ENCODE measurements around the gene CRYL1. TPM values are rescaled to one million over a fixed set of nuclear protein-coding genes. Genes with fewer than 3 reads are reported as not detected.

The CRYL1 gene
- total RNA-seq, 2 donors from 2014 or later, result 64.6 to 144 TPM

GRCh38 chr13:20394506-20394905 is 131.2 kb downstream of the CRYL1 start:
- Histone ChIP-seq H3K9me3 (no peaks in the 10 kb centered on the region), H3K4me1 (no peaks in the 10 kb centered on the region), H3K9ac (ENCODE audit: low read depth in 2 of 2, low read length in 2 of 2) (no peak overlapping the region), H3K4me3 (no peak overlapping the region), H3K27ac (no peak overlapping the region), H3K36me3 (no peaks in the 10 kb centered on the region), H3K27me3 (no peaks in the 10 kb centered on the region)
- no peak for DNase-seq
- TF ChIP-seq CTCF (IDR thresholded peaks at IDR 0.05), result no peak
- intact Hi-C loops (cut with DNase I), result no loop called here

GRCh38 chr13:20394169-20394501 is 131.5 kb downstream of the CRYL1 start:
- H3K27me3 ChIP-seq, result no peaks in the 10 kb centered on the region
- no peaks in the 10 kb centered on the region for H3K36me3 ChIP-seq
- H3K9me3 ChIP-seq, result no peaks in the 10 kb centered on the region
- H3K4me1 ChIP-seq, result no peaks in the 10 kb centered on the region
- TF ChIP-seq CTCF (IDR thresholded peaks at IDR 0.05), result no peak
- intact Hi-C loops (cut with DNase I), result no loop called here
- H3K4me3 ChIP-seq, result no peak overlapping the region
- no peak overlapping the region for H3K27ac ChIP-seq
- DNase-seq, result no peak
- H3K9ac ChIP-seq (ENCODE audit: low read depth in 2 of 2, low read length in 2 of 2), result no peak overlapping the region

GRCh38 chr13:20393273-20394168 is 132.1 kb downstream of the CRYL1 start:
- intact Hi-C loops (cut with DNase I), result no loop called here
- no peak overlapping the region for H3K9ac ChIP-seq (ENCODE audit: low read depth in 2 of 2, low read length in 2 of 2)
- no peak for TF ChIP-seq CTCF (IDR thresholded peaks at IDR 0.05)
- H3K4me3 ChIP-seq, result no peak overlapping the region
- DNase-seq, result no peak
- H3K4me1 ChIP-seq, result no peaks in the 10 kb centered on the region
- H3K27ac ChIP-seq, result no peak overlapping the region
- H3K36me3 ChIP-seq, result no peaks in the 10 kb centered on the region
- no peaks in the 10 kb centered on the region for H3K27me3 ChIP-seq
- no peaks in the 10 kb centered on the region for H3K9me3 ChIP-seq

DNA sequence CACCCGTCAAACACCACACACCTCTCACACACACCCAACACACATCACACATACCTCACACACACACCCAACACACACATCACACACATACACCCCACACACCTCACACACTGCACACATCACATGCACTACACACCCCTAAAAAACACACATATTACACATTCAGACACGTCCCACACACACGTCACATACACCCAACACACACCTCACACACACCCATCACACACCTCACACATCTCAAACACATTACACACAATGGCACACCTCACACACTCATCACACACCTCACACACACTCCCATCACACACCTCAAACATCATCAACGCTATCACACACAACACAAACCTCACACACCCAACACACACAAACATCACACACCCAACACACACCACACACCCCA is 133.1 kb downstream of the CRYL1 start:
- Histone ChIP-seq H3K27ac (no peak overlapping the region), H3K4me3 (no peak overlapping the region), H3K9ac (ENCODE audit: low read depth in 2 of 2, low read length in 2 of 2) (no peak overlapping the region), H3K4me1 (no peaks in the 10 kb centered on the region), H3K36me3 (no peaks in the 10 kb centered on the region), H3K27me3 (no peaks in the 10 kb centered on the region), H3K9me3 (no peaks in the 10 kb centered on the region)
- TF ChIP-seq CTCF (IDR thresholded peaks at IDR 0.05), result no peak
- no peak for DNase-seq
- intact Hi-C loops (cut with DNase I), result no loop called here

DNA sequence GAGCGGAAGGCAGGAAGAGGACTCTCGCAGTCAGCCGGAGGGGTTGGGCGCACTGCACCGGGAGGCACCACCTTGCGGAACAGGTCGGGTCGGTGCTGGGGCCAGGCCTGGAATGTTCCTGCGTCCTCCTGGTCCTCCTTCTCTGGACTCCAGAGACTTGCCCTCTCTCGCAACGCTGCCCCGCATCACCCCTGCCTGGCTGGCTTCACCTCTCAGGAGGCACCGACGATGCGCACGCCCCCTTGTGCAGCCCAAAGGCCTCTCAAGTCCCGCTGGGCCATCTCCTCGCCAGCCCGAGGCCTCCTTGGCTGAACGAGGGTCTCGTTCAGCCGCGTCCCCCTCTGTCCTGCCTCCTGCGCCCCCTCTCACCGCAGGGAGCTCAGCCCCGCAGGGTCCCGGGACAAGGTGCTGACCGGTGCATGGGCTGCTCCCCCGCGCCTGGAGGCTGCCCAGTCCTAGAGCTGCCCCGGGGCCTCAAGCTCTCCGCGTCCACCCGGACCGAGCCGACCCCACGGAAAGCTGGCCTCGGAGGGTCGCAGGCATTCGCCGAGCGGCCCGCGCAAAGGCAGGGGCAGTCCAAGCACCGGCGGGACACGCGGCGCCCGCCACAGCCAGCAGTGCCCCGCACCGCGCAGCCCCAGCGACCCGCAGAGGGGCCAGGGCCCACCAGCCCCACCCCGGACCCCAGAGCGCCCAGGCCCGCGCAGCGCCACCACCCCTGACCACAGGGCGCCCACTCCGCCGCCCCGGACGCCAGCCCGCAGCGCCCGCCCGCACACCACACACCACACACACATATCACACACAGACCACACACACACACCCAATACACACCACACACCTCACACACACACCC is 133.8 kb downstream of the CRYL1 start:
- intact Hi-C loops (cut with DNase I), result no loop called here
- no peak for TF ChIP-seq CTCF (IDR thresholded peaks at IDR 0.05)
- H3K36me3 ChIP-seq, result no peaks in the 10 kb centered on the region
- no peak overlapping the region for H3K4me3 ChIP-seq
- H3K27me3 ChIP-seq, result no peaks in the 10 kb centered on the region
- H3K4me1 ChIP-seq, result no peaks in the 10 kb centered on the region
- H3K9me3 ChIP-seq, result no peaks in the 10 kb centered on the region
- H3K27ac ChIP-seq, result no peak overlapping the region
- no peak overlapping the region for H3K9ac ChIP-seq (ENCODE audit: low read depth in 2 of 2, low read length in 2 of 2)
- DNase-seq, result no peak

All from colonic mucosa (tissue), 4 donors.